ENCODE data around the gene VPS18. TPM values are rescaled to one million over a fixed set of nuclear protein-coding genes. Genes with fewer than 3 reads are reported as not detected.

The VPS18 gene
- total RNA-seq, 1 experiment from 2014 or later = 35.5 TPM

DNA sequence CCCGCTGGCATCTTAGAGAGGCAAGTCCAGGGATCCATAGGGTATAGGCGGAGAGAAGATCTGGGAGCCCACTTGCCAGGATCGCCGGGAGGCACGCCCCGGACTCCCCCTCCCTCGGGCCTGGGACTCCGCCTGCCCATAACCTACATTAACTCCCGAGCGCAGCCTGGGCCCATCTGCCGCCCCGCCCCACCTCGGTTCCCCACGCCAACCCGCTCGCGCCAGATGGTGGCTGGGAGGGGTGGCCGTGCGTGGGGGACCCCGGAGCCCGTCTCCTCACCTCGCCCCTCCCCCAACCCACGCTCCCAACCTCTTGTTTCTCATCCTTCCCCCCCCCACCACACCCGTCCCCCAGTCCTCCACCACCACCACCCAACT is 33.2 kb downstream of the VPS18 start:
- H3K4me3 ChIP-seq = no peak overlapping the region
- peaks cover 38% of the 10 kb centered on the region for H3K4me1 ChIP-seq (replicated peaks)
- no peak overlapping the region for H3K27ac ChIP-seq
- H3K36me3 ChIP-seq = no peaks in the 10 kb centered on the region
- peaks cover 74% of the 10 kb centered on the region for H3K27me3 ChIP-seq (replicated peaks)
- no peaks in the 10 kb centered on the region for H3K9me3 ChIP-seq (replicated peaks)
- no peak for DNase-seq (ENCODE audit: low read depth in 1 of 2, low spot score in 2 of 2)

DNA sequence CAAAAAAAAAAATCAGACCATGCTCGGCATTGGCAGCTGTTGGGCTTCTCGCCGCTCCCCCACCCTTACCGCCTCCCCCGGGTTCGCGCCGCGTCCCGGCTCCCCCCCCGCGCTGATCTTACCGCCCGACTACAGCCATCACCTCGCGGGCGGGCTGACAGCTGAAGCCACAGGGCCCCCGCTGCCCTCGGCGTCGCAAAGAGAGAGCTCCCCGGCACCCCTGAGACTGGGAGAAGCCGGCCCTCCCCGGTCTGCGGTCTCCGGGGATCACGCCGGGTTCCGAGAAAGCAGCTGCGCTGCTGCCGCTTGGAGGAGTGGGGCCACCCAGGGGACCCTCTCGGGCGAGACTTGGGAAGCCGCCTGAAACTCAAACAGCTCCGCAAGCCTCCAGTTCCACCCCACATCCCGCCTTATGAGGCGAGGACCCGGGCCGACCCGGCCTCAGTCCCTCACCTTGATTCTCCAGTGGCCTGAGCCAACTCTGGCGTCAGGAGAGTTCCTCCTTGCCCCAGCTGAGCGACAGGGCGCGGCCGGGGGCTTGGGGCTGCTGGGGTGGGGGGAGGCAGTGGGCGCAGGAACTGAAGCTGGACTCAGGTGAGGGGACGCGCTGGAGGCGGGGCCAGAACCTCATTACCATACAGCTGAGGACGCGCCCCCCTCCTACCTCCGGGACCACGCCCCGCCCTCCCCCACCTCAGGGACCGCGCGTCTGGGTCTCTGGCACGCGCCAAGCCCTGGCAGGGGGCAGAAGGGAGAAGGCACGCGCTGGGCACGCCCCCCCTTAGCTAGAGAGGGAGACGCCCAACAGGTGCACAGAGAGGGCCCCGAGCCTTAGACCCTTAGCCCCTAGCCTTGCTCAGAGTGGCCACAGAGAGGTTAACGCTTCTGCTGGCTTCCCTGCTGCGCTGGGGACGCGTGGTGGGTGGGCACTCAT is 33.9 kb downstream of the VPS18 start:
- Histone ChIP-seq H3K9me3 (replicated peaks) (no peaks in the 10 kb centered on the region), H3K36me3 (no peaks in the 10 kb centered on the region), H3K4me3 (no peak overlapping the region), H3K27me3 (replicated peaks) (peaks cover 78% of the 10 kb centered on the region), H3K27ac (no peak overlapping the region), H3K4me1 (replicated peaks) (peaks cover 38% of the 10 kb centered on the region)
- no peak for DNase-seq (ENCODE audit: low read depth in 1 of 2, low spot score in 2 of 2)

DNA sequence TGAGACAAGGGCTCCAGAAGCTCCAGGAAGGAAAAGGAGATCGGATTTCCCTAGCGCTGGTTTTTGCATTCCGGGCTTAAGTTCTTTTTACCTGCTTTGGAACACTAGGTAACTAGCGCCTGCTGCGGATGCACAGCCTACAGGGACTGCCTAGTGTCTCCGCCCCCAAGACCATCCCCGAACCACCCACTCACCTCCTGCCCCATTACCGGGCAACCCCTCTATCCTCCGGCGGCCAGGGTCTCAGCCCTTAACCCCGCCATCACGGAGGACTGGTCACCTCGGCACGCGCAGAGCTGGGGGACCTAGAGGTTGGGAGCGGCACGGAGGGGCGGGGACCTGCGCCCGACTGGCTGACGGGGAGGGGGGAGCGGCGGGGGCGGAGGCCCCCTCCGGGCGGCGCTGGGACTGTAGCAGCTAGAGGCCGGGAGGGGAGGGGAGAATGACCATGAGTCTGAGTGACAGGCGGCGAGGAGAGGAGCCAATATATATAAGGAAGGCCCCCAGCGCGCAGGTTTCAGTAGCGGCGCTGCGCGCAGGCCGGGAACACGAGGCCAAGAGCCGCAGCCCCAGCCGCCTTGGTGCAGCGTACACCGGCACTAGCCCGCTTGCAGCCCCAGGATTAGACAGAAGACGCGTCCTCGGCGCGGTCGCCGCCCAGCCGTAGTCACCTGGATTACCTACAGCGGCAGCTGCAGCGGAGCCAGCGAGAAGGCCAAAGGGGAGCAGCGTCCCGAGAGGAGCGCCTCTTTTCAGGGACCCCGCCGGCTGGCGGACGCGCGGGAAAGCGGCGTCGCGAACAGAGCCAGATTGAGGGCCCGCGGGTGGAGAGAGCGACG is 34.8 kb downstream of the VPS18 start, which contains the start of gene DLL4:
Gene DLL4 (plus strand): TSS at position 520 of the 839 bp plus-strand sequence. CDS start 329 bp downstream, outside the sequence.
- Histone ChIP-seq H3K4me3 (peak within 1 kb of the TSS; percentile 15), H3K4me1 (replicated peaks) (peaks cover 38% of the 10 kb centered on the region), H3K27ac (no peak within 1 kb of the TSS), H3K27me3 (replicated peaks) (peaks cover 78% of the 10 kb centered on the region), H3K36me3 (no peaks in the 10 kb centered on the region), H3K9me3 (replicated peaks) (no peaks in the 10 kb centered on the region)
- DNase-seq (ENCODE audit: low read depth in 1 of 2, low spot score in 2 of 2) = no peak

DNA sequence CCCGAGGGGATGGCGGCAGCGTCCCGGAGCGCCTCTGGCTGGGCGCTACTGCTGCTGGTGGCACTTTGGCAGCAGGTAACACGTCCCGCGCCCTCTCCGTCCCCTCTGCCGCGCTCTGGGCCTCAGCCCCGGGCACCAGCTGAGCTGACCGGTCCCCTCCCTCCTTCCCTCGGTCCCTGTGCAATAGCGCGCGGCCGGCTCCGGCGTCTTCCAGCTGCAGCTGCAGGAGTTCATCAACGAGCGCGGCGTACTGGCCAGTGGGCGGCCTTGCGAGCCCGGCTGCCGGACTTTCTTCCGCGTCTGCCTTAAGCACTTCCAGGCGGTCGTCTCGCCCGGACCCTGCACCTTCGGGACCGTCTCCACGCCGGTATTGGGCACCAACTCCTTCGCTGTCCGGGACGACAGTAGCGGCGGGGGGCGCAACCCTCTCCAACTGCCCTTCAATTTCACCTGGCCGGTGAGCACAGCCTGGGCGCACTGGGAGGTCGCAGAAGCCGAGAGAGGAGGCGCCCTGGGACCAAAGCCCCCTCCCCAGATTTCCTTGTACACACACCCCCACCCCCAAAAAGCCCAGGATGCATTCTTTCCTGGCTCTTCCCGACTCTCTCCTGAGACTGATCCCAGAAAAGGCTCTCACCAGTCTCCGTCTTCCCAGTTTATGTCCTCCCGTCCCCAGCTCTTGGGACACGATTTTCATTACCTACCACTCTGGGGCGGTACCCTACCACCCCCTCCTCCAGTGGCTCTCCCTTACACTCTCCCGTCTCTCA is 35.6 kb downstream of the VPS18 start:
- peak in 1 of 2 experiments; percentile 42 for DNase-seq (ENCODE audit: low read depth in 1 of 2, low spot score in 2 of 2)
- Histone ChIP-seq H3K4me1 (replicated peaks) (peaks cover 38% of the 10 kb centered on the region), H3K27me3 (replicated peaks) (peaks cover 78% of the 10 kb centered on the region)

DNA sequence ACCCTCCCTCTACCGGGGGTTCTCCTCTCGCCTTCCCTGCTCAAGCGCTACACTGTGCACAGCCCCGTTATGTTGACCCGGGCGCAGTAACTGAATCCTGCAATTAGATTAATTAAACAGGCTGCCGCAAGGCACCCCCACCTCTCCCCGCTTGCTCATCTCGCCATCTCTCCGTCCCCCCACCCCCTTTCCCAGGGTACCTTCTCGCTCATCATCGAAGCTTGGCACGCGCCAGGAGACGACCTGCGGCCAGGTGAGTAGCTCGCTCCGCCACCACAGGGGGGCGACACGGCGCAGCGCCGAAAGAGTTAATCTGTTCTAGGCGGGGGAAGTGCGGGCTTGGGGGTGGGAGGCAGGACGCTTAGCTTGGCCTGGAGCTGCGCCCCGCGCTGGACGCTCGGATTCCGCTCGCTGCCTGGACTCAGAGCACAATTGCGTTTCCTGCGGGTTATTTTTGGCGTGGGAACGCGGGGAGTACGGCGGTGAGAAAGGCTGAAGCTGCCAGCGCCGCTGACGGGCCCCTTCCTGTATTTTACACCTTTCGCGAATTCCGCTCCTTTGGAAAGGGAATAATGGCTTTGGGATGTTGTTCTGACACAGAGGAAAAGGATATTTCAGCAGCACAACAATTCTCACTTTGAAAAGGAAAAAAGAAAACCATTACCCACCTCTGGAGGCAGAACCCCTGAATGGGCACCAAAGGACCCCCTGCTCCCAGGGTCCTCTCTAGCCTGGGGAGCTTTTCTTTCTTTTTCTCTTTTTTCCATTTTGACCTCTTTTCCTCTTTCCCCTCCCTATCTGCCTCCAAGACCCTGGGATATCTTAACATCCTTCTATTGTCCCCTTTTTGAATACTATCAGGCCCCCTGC is 36.4 kb downstream of the VPS18 start:
- no peak overlapping the region for H3K27ac ChIP-seq
- H3K4me1 ChIP-seq (replicated peaks) = peaks cover 38% of the 10 kb centered on the region
- peaks cover 71% of the 10 kb centered on the region for H3K27me3 ChIP-seq (replicated peaks)
- no peaks in the 10 kb centered on the region for H3K9me3 ChIP-seq (replicated peaks)
- no peak for DNase-seq (ENCODE audit: low read depth in 1 of 2, low spot score in 2 of 2)
- no peaks in the 10 kb centered on the region for H3K36me3 ChIP-seq
- H3K4me3 ChIP-seq = no peak overlapping the region

More for the DNA sequence above, 35.6 kb downstream of the VPS18 start:
- H3K36me3 ChIP-seq = no peaks in the 10 kb centered on the region
- H3K9me3 ChIP-seq (replicated peaks) = no peaks in the 10 kb centered on the region
- peak overlapping the region; percentile 15 for H3K4me3 ChIP-seq
- H3K27ac ChIP-seq = no peak overlapping the region

DNA sequence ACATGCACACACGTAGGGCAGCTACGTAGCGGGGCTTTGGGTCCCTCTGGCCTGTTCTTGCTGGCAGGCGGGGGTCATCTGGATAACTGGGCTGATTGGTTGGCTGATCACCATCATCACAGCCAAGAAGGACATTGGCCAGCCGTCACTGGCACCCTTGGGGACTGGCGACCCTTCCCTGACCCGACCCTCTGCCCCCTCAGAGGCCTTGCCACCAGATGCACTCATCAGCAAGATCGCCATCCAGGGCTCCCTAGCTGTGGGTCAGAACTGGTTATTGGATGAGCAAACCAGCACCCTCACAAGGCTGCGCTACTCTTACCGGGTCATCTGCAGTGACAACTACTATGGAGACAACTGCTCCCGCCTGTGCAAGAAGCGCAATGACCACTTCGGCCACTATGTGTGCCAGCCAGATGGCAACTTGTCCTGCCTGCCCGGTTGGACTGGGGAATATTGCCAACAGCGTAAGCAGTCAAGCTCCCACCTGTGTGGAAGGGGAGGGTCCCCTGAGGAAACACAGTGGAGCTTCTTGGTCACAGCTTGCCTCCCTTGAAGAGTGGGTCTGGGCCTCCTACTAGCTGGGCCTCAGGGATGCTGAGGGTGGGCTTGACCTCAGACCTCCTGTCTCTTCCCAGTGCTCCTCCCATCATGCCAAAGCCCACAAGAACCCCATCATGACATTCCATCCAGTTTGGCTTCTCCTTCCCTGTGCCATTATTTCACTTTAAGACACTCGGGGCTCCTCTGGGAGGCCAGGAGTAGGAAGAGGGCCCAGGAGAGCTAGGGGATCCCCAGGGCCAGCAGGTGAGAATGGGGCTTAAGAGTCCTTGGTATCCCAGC is 37.3 kb downstream of the VPS18 start:
- Histone ChIP-seq H3K4me1 (replicated peaks) (peaks cover 29% of the 10 kb centered on the region), H3K27ac (no peak overlapping the region), H3K36me3 (no peaks in the 10 kb centered on the region), H3K4me3 (no peak overlapping the region), H3K9me3 (replicated peaks) (no peaks in the 10 kb centered on the region), H3K27me3 (replicated peaks) (peaks cover 62% of the 10 kb centered on the region)
- no peak for DNase-seq (ENCODE audit: low read depth in 1 of 2, low spot score in 2 of 2)

DNA sequence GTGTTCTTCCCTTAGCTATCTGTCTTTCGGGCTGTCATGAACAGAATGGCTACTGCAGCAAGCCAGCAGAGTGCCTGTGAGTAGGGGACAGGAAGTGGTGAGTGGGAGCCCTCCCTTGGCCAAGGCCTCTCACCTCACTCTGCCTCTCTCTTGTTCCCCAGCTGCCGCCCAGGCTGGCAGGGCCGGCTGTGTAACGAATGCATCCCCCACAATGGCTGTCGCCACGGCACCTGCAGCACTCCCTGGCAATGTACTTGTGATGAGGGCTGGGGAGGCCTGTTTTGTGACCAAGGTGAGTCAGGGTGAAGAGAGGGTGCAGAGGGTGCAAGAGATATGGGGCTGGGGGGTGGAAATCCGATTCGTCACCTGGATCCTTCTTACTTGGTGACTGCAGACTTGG is 37.9 kb downstream of the VPS18 start:
- H3K36me3 ChIP-seq = no peaks in the 10 kb centered on the region
- no peak for DNase-seq (ENCODE audit: low read depth in 1 of 2, low spot score in 2 of 2)
- no peak overlapping the region for H3K27ac ChIP-seq
- peaks cover 29% of the 10 kb centered on the region for H3K4me1 ChIP-seq (replicated peaks)
- H3K9me3 ChIP-seq (replicated peaks) = no peaks in the 10 kb centered on the region
- no peak overlapping the region for H3K4me3 ChIP-seq
- H3K27me3 ChIP-seq (replicated peaks) = peaks cover 56% of the 10 kb centered on the region

DNA sequence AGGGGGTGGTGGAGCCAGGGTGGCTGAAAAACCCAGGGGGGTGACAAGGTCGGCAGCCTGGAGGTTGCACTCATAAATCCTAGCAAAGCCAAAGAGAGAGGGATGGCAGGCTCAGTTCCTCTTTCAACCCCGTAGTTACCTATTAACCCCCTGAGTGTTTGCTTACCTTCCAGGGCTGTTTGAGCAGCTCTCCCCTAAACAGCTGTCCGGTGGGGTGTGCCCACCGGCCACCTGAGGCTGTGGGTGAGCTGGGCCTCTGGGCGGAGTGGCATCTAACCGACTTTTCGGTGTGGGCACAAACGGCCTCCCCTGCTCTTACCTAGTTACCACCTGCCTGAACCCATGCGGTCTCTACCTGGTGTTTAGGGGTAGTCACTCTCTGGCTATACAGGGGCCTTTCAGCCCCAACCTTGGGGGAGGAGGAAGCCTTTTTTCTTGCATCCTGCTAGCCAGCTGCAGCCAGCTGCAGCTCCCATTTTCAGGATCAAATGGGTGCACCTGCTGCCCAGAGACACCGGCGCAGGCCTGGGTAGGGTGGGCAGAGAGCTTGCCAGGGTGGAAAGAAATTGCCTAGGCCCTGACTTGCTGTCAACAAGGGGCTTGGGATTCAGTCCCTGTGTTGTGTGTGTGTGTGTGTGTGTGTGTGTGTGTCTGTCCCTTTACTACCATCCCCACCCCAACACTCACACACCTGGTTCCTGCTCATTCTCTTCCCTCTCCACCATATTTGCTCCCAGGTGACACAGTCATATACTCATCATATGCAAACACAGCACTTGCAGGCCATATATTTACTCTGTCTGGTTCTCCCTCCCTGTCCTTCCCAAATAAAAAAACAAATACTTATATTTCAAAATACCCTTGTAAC is 38.6 kb downstream of the VPS18 start:
- H3K9me3 ChIP-seq (replicated peaks) = no peaks in the 10 kb centered on the region
- H3K27ac ChIP-seq = no peak overlapping the region
- peaks cover 28% of the 10 kb centered on the region for H3K4me1 ChIP-seq (replicated peaks)
- no peak overlapping the region for H3K4me3 ChIP-seq
- no peaks in the 10 kb centered on the region for H3K36me3 ChIP-seq
- peaks cover 50% of the 10 kb centered on the region for H3K27me3 ChIP-seq (replicated peaks)
- no peak for DNase-seq (ENCODE audit: low read depth in 1 of 2, low spot score in 2 of 2)

DNA sequence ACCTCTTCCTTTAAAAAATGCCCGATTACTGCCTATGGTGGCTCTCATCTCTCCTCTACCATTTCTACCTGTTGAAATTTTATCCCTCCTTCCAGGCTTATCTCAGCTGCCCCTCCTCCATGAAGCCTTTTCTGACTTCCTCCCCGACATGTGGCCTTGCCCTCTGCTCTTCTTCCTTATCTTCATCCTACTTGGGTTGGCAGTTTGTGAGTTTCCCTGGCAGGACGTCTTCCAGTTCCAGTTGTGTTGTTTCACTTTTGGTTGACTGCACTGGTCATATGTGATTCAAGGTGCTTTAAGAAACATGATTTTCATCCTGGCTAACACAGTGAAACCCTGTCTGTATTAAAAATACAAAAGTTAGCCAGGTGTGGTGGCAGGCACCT is 39.3 kb downstream of the VPS18 start:
- H3K4me1 ChIP-seq (replicated peaks) = peaks cover 24% of the 10 kb centered on the region
- H3K9me3 ChIP-seq (replicated peaks) = no peaks in the 10 kb centered on the region
- DNase-seq (ENCODE audit: low read depth in 1 of 2, low spot score in 2 of 2) = no peak
- H3K36me3 ChIP-seq = no peaks in the 10 kb centered on the region
- no peak overlapping the region for H3K27ac ChIP-seq
- H3K4me3 ChIP-seq = no peak overlapping the region
- H3K27me3 ChIP-seq (replicated peaks) = peaks cover 44% of the 10 kb centered on the region

DNA sequence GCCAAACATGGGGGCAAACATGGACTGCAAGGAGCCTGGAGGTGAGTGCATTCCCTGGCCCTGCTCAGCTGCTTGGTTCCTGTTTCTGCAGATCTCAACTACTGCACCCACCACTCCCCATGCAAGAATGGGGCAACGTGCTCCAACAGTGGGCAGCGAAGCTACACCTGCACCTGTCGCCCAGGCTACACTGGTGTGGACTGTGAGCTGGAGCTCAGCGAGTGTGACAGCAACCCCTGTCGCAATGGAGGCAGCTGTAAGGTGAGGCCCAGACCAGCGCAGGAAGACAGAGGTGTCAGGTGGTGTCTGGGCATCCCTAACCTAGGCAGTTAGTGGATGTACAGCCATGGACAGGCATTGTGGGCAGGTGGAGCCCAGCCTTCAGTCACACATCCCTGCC is 40.2 kb downstream of the VPS18 start:
- Histone ChIP-seq H3K27me3 (replicated peaks) (peaks cover 34% of the 10 kb centered on the region), H3K4me3 (no peak overlapping the region), H3K36me3 (no peaks in the 10 kb centered on the region), H3K4me1 (replicated peaks) (peaks cover 14% of the 10 kb centered on the region), H3K27ac (no peak overlapping the region), H3K9me3 (replicated peaks) (no peaks in the 10 kb centered on the region)
- DNase-seq (ENCODE audit: low read depth in 1 of 2, low spot score in 2 of 2) = no peak

DNA sequence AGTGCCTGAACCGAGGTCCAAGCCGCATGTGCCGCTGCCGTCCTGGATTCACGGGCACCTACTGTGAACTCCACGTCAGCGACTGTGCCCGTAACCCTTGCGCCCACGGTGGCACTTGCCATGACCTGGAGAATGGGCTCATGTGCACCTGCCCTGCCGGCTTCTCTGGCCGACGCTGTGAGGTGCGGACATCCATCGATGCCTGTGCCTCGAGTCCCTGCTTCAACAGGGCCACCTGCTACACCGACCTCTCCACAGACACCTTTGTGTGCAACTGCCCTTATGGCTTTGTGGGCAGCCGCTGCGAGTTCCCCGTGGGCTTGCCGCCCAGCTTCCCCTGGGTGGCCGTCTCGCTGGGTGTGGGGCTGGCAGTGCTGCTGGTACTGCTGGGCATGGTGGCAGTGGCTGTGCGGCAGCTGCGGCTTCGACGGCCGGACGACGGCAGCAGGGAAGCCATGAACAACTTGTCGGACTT is 42.0 kb downstream of the VPS18 start:
- DNase-seq (ENCODE audit: low read depth in 1 of 2, low spot score in 2 of 2) = no peak
- H3K27ac ChIP-seq = no peak overlapping the region
- H3K9me3 ChIP-seq (replicated peaks) = no peaks in the 10 kb centered on the region
- peaks cover 3% of the 10 kb centered on the region for H3K4me1 ChIP-seq (replicated peaks)
- H3K36me3 ChIP-seq = no peaks in the 10 kb centered on the region
- H3K27me3 ChIP-seq (replicated peaks) = peaks cover 16% of the 10 kb centered on the region
- no peak overlapping the region for H3K4me3 ChIP-seq

Data from SJSA1 (cell line).